Thyroid gland (tissue), 4 donors: ENCODE measurements around the gene SERPINB1. TPM values are rescaled to one million over a fixed set of nuclear protein-coding genes. Genes with fewer than 3 reads are reported as not detected.
A peak's percentile ranks its signal among the peaks of the same experiment; 100 is the strongest.

Source experiments
- DNase-seq, 2 donors: peaks; one replicate each; pipeline ENCODE4 v3.0.0-alpha.2; 2019
- H3K27ac ChIP-seq, 3 donors: fragments of 200-600 bp; sonication (generic); 1 replicate in 2 of 3; 2 replicates in 1 of 3; pipeline ENCODE4 v1.5.1; 2016 to 2019; ENCODE audit warnings: mild to moderate bottlenecking in 1 of 3, moderate library complexity in 1 of 3
- H3K27me3 ChIP-seq: fragments of 200-600 bp; sonication (generic); one replicate; pipeline ENCODE4 v1.5.1; 2019
- H3K36me3 ChIP-seq, 2 donors: fragments of 200-600 bp; sonication (generic); one replicate each; pipeline ENCODE4 v1.5.1; 2016 to 2019
- H3K4me1 ChIP-seq, 2 donors: fragments of 200-600 bp; sonication (generic); one replicate each; pipeline ENCODE4 v1.5.1; 2017 to 2019
- H3K4me3 ChIP-seq, 3 donors: fragments of 200-600 bp; sonication (generic); replicated peaks in 1 of 3; 1 replicate in 2 of 3; 2 replicates in 1 of 3; pipeline ENCODE4 v1.5.1; 2016; ENCODE audit warnings: mild to moderate bottlenecking in 1 of 3
- H3K9me3 ChIP-seq: fragments of 200-600 bp; sonication (generic); one replicate; pipeline ENCODE4 v1.5.1; 2017
- POLR2A ChIP-seq, 2 donors: fragments of 450-650 bp; IDR thresholded peaks; one replicate each; pipeline ENCODE4 v1.6.1; 2017; ENCODE audit warnings: antibody characterized with exemption in 2 of 2, mild to moderate bottlenecking in 2 of 2, moderate library complexity in 1 of 2
- WGBS, 2 donors: methylation state at CpG; one replicate each; pipeline ENCODE4 v1.1.5; 2017; 5-methylcytosine and 5-hydroxymethylcytosine counted together
- intact Hi-C: fragments of 100-400 bp; cut with DNase I; formaldehyde crosslinking; loops from one replicate; pipeline ENCODE4 v1.15.1; 2023
- total RNA-seq, 4 donors: library from RNA; depleted of rRNA; stranded (reverse); fragments of >200 nt; gene quantifications; one replicate each; pipeline ENCODE4 v1.2.3, GENCODE V29; 2016
- TF ChIP-seq, protein P1 (sequence below), 6 experiments: fragments of 200-600 bp in 3 of 6; fragments of 450-650 bp in 3 of 6; sonication (generic) in 3 of 6; IDR thresholded peaks; one replicate each; pipeline ENCODE4 v1.5.1; 2016 to 2019; ENCODE audit warnings: antibody characterized with exemption in 6 of 6, mild to moderate bottlenecking in 2 of 6, inconsistent platforms in 1 of 6, moderate library complexity in 1 of 6

SERPINB1 gene
- total RNA-seq, 4 donors from 2014 or later = 36.2 to 52.8 (median 43.4) TPM

GRCh38 chr6:2852921-2853322, 11.3 kb upstream of the SERPINB1 start:
- Histone ChIP-seq H3K27ac (no peak overlapping the region), H3K9me3 (no peaks in the 10 kb centered on the region), H3K36me3 (no peaks in the 10 kb centered on the region), H3K4me3 (no peak overlapping the region), H3K27me3 (no peaks in the 10 kb centered on the region), H3K4me1 (peaks cover 6 to 34% of the 10 kb centered on the region in 2 donors)
- intact Hi-C loops = no loop called here
- DNase-seq = no peak
- 76 to 85% methylated on average over 10 of the region's 10 CpGs for WGBS, 2 donors
- TF ChIP-seq, protein P1, sequence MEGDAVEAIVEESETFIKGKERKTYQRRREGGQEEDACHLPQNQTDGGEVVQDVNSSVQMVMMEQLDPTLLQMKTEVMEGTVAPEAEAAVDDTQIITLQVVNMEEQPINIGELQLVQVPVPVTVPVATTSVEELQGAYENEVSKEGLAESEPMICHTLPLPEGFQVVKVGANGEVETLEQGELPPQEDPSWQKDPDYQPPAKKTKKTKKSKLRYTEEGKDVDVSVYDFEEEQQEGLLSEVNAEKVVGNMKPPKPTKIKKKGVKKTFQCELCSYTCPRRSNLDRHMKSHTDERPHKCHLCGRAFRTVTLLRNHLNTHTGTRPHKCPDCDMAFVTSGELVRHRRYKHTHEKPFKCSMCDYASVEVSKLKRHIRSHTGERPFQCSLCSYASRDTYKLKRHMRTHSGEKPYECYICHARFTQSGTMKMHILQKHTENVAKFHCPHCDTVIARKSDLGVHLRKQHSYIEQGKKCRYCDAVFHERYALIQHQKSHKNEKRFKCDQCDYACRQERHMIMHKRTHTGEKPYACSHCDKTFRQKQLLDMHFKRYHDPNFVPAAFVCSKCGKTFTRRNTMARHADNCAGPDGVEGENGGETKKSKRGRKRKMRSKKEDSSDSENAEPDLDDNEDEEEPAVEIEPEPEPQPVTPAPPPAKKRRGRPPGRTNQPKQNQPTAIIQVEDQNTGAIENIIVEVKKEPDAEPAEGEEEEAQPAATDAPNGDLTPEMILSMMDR (IDR thresholded peaks at IDR 0.05) = no peak
- no peak for TF ChIP-seq POLR2A (IDR thresholded peaks at IDR 0.05)

GRCh38 chr6:2852514-2852855, 10.8 kb upstream of the SERPINB1 start:
- TF ChIP-seq, protein P1 (IDR thresholded peaks at IDR 0.05) = no peak
- no peak for TF ChIP-seq POLR2A (IDR thresholded peaks at IDR 0.05)
- Histone ChIP-seq H3K36me3 (no peaks in the 10 kb centered on the region), H3K27me3 (no peaks in the 10 kb centered on the region), H3K9me3 (no peaks in the 10 kb centered on the region), H3K4me1 (peaks cover 6 to 29% of the 10 kb centered on the region in 2 donors), H3K4me3 (no peak overlapping the region), H3K27ac (no peak overlapping the region)
- DNase-seq = no peak
- intact Hi-C loops = no loop called here
- 76 to 78% methylated on average over 6 of the region's 6 CpGs for WGBS, 2 donors

GRCh38 chr6:2851727-2852513, 10.3 kb upstream of the SERPINB1 start:
- Histone ChIP-seq H3K9me3 (no peaks in the 10 kb centered on the region), H3K4me3 (no peak overlapping the region), H3K36me3 (no peaks in the 10 kb centered on the region), H3K4me1 (peaks cover 6 to 26% of the 10 kb centered on the region in 2 donors), H3K27ac (no peak overlapping the region), H3K27me3 (no peaks in the 10 kb centered on the region)
- no peak for TF ChIP-seq POLR2A (IDR thresholded peaks at IDR 0.05)
- TF ChIP-seq, protein P1 (IDR thresholded peaks at IDR 0.05) = no peak
- no peak for DNase-seq
- 95 to 96% methylated on average over 15 to 17 of the region's 17 CpGs for WGBS, 2 donors
- intact Hi-C loops = no loop called here

- no peaks in the 10 kb centered on the region for H3K9me3 ChIP-seq
- intact Hi-C loops = no loop called here
- no peaks in the 10 kb centered on the region for H3K36me3 ChIP-seq
- H3K4me1 ChIP-seq = peaks cover 6 to 31% of the 10 kb centered on the region in 2 donors
- peak; percentile 48 to 63 for DNase-seq
- H3K4me3 ChIP-seq = no peak overlapping the region
- H3K27ac ChIP-seq = peak overlapping the region in 1 of 3 donors; percentile 44
- TF ChIP-seq, protein P1 (IDR thresholded peaks at IDR 0.05) = no peak
- no peak for TF ChIP-seq POLR2A (IDR thresholded peaks at IDR 0.05)
- 27 to 33% methylated on average over 5 of the region's 5 CpGs for WGBS, 2 donors
- H3K27me3 ChIP-seq = no peaks in the 10 kb centered on the region
Measured at GRCh38 chr6:2850538-2851113, 9.0 kb upstream of the SERPINB1 start.

- Histone ChIP-seq H3K4me1 (peaks cover 6 to 24% of the 10 kb centered on the region in 2 donors), H3K27me3 (no peaks in the 10 kb centered on the region), H3K4me3 (no peak overlapping the region), H3K27ac (no peak overlapping the region), H3K9me3 (no peaks in the 10 kb centered on the region), H3K36me3 (no peaks in the 10 kb centered on the region)
- DNase-seq = no peak
- intact Hi-C loops = loop anchor here (5.0 to 10.0 kb wide), 2 partner anchors 83 to 206 kb away; no protein-coding TSS in a partner anchor
- TF ChIP-seq, protein P1 (IDR thresholded peaks at IDR 0.05) = no peak
- no peak for TF ChIP-seq POLR2A (IDR thresholded peaks at IDR 0.05)
- WGBS, 2 donors = 57 to 72% methylated on average over 10 of the region's 10 CpGs
Measured at GRCh38 chr6:2848851-2849250, 7.2 kb upstream of the SERPINB1 start.
